Stomach smooth muscle (tissue), 2 donors: Measurements from ENCODE around the gene KAZN.
"Not testable (repeated sequence)": the region's sequence is repeated elsewhere in the genome, so short reads cannot be mapped to it uniquely, and the experiment has no call there.

ENCODE experiments used
- H3K27ac ChIP-seq: one replicate; pipeline ENCODE4 v1.7.0; 2013; ENCODE audit warnings: mild to moderate bottlenecking, low read length, inconsistent platforms
- H3K27me3 ChIP-seq, 2 donors: one replicate each; pipeline ENCODE4 v1.7.0; 2013; ENCODE audit warnings: low read length in 2 of 2; ENCODE audit not compliant: insufficient read depth in 2 of 2, control insufficient read depth in 1 of 2
- H3K36me3 ChIP-seq, 2 donors: one replicate each; pipeline ENCODE4 v1.7.0; 2013; ENCODE audit warnings: low read length in 2 of 2; ENCODE audit not compliant: control insufficient read depth in 2 of 2, insufficient read depth in 2 of 2
- H3K4me1 ChIP-seq: one replicate; pipeline ENCODE4 v1.7.0; 2013; ENCODE audit warnings: low read length; ENCODE audit not compliant: control insufficient read depth, insufficient read depth
- H3K4me3 ChIP-seq, 2 donors: one replicate each; pipeline ENCODE4 v1.7.0; 2013; ENCODE audit warnings: low read length in 2 of 2
- H3K9ac ChIP-seq, 2 donors: one replicate each; pipeline ENCODE4 v1.7.0; 2013; ENCODE audit warnings: low read length in 2 of 2, mild to moderate bottlenecking in 1 of 2
- H3K9me3 ChIP-seq, 2 donors: one replicate each; pipeline ENCODE4 v1.7.0; 2013; ENCODE audit warnings: low read length in 2 of 2; ENCODE audit not compliant: control insufficient read depth in 2 of 2
- donor health status: healthy.
- donor health status: Pancreatic carcinoma.

The KAZN gene

DNA sequence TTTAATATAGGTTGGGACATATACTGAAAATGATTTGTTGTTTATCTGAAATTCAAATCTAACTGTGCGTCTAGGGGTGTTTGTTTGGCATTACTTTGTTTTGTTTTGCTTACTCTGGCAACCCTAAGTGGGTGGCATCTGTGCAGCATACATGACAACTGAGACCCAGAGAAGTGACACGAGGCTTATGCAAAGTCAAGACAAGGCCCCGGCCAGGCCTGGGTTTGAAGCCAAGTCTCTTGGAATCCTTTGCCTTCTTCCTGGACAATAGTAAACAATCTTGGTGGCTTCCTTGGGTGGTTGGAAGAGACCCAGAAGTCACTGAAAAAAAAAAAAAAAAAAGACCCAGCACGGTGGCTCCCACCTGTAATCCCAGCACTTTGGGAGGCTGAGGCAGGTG lies 357.5 kb downstream of the KAZN start:
- H3K9ac ChIP-seq: no peak overlapping the region

GRCh38 chr1:14956579-14957195 lies 358.2 kb downstream of the KAZN start:
- peaks cover 0 to 5% of the 10 kb centered on the region in 2 donors for H3K9me3 ChIP-seq
- no peak overlapping the region for H3K4me3 ChIP-seq
- no peaks in the 10 kb centered on the region for H3K27me3 ChIP-seq
- H3K27ac ChIP-seq: no peak overlapping the region
- peaks cover 2% of the 10 kb centered on the region for H3K4me1 ChIP-seq
- H3K9ac ChIP-seq: no peak overlapping the region
- peaks cover 0 to 2% of the 10 kb centered on the region in 2 donors for H3K36me3 ChIP-seq

More for the DNA sequence above, 357.5 kb downstream of the KAZN start:
- Histone ChIP-seq H3K36me3 (no peaks in the 10 kb centered on the region), H3K9me3 (peaks cover 0 to 5% of the 10 kb centered on the region in 2 donors), H3K27me3 (no peaks in the 10 kb centered on the region), H3K4me1 (peaks cover 2% of the 10 kb centered on the region), H3K4me3 (no peak overlapping the region), H3K27ac (no peak overlapping the region)

DNA sequence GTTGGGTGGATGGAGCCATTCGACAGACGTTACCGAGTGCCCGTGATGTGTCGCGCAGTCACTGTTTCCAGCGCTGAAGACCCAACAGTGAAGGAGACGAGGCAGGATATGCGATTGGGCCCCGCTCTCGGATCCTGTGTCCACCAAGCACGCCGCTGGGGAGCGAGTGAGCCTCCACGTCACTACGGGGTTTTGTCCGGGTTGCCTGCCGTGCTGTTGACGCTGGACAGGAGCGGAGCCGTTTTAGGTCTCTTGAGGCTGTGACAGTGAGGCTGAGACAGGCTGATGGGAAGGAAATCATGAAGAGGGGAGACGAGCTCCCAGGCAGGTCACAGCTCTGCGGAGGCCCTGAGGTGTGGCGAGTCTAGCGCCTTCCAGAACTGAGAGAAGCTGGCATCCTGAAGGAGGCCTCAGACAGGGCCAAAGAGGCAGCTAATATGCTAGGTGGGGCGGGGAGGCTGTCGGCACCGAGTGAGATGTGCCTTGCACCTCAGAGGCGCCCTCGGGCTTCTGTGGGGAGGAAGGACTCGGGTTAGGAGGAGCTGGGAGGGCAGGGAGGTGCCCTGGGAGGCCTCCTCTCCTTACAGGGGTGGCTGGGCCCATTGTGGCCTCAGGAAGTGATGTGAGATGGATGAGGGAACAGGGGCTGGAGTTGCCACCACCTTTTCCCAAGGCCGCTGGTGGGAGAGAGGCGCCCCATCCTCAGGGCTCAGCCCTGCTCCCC lies 359.1 kb downstream of the KAZN start:
- peaks cover 0 to 2% of the 10 kb centered on the region in 2 donors for H3K36me3 ChIP-seq
- no peaks in the 10 kb centered on the region for H3K27me3 ChIP-seq
- peaks cover 2% of the 10 kb centered on the region for H3K4me1 ChIP-seq
- H3K9me3 ChIP-seq: peaks cover 0 to 5% of the 10 kb centered on the region in 2 donors
- no peak overlapping the region for H3K9ac ChIP-seq
- H3K27ac ChIP-seq: no peak overlapping the region
- no peak overlapping the region for H3K4me3 ChIP-seq

DNA sequence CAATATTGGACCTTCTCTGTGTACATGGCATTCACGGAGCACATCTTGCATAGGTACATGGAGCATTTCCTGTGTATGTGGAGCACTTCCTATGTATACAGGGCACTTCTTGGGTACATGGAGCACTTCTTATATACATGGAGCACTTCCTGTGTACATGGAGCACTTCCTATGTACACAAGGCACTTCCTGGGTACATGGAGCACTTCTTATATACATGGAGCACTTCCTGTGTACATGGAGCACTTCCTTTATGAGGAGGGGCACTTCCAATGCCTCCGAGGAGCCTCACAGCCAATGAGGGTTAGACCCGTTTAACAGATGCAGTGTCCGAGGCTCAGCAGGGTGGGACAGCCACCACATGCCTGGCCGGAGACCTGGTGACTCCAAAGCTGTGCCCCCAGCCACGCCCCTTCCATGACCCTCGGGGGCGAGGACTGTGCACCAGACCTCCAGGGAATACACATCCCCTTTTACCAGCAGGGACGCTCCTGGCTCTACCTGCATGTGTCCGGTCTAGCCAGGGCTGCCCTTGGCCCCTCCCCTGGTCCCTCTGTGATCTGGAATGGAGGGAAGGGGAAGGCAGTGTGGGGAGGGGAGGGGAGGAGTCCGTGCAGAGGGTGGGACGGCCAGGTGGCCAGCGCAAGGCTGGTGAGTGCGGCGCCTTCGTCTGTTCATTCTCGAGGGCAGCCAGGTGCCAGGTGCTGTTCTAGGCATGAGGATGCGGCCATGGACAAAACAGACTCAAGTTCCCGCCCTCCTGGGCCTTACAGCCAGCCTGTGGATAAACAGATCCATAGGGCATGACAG lies 360.0 kb downstream of the KAZN start:
- Histone ChIP-seq H3K4me3 (no peak overlapping the region), H3K27me3 (no peaks in the 10 kb centered on the region), H3K27ac (no peak overlapping the region), H3K9ac (no peak overlapping the region), H3K4me1 (peaks cover 2% of the 10 kb centered on the region), H3K9me3 (peaks cover 0 to 5% of the 10 kb centered on the region in 2 donors), H3K36me3 (peaks cover 0 to 4% of the 10 kb centered on the region in 2 donors)

DNA sequence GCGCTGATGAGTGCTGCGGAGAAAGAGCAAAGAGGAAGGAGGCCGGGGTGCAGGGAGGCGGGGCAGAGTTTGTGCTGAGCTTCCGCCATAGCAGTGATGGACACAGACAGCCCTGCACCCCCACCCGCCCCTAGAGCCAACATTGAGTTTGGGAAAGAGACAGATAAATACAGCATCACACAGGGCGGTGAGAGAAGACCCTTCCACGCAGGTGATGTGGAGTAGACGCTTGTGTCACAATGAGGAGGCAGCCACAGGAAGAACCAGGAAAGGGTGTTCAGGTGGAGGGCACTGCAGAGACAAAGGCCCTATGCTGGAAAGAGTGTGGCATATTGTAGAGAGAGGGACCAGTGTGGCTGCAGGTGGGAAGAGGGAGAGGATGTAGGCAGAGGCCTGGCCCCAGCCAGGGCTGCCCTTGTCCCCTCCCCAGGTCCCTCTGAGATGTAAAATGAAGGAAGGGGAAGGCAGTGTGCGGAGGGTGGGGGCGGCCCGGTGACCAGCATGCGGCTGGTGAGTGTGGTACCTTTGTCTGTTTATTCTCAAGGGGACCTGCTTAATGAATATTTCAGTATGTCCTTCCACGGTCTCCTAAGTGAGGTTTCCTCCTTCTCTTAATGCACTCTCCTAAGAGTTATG lies 360.7 kb downstream of the KAZN start:
- Histone ChIP-seq H3K36me3 (peaks cover 0 to 4% of the 10 kb centered on the region in 2 donors), H3K4me3 (no peak overlapping the region), H3K9ac (no peak overlapping the region), H3K9me3 (no peaks in the 10 kb centered on the region), H3K27me3 (no peaks in the 10 kb centered on the region), H3K4me1 (peaks cover 2% of the 10 kb centered on the region), H3K27ac (no peak overlapping the region)

DNA sequence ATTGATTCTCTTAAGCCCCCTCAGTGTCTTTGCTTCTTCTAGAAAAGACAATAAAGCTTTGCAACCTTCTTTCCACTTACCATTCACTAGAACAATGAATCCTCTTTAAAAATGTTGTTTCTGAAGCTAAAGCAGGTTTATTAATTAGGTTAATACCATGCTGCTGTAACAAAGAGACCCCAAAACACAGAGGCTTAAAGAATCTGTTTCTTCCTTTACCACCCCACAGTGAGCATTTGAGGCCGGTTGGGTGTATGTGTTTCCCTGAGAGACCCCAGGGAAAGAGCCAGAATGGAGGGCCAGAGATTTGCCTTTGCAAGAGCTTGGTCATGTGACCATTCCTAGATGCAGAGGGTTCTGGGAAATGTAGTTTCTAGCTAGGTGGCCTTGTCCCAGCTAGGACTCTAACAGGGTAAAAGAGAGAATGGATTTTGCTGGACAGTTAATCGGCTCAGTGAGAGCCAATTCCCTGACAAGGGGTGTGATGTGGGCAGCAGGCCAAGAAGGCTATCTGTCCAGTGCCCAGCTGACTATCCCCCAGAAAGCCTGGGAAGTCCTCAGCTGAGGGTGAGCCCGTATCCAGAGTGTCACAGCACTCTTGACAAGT lies 363.3 kb downstream of the KAZN start:
- Histone ChIP-seq H3K4me1 (no peaks in the 10 kb centered on the region), H3K27ac (no peak overlapping the region), H3K9ac (no peak overlapping the region), H3K9me3 (no peaks in the 10 kb centered on the region), H3K36me3 (peaks cover 0 to 4% of the 10 kb centered on the region in 2 donors), H3K4me3 (no peak overlapping the region), H3K27me3 (no peaks in the 10 kb centered on the region)

- Histone ChIP-seq H3K9ac (no peak overlapping the region), H3K4me3 (no peak overlapping the region), H3K4me1 (no peaks in the 10 kb centered on the region), H3K27me3 (no peaks in the 10 kb centered on the region), H3K9me3 (no peaks in the 10 kb centered on the region), H3K27ac (no peak overlapping the region), H3K36me3 (peaks cover 0 to 4% of the 10 kb centered on the region in 2 donors)
Observed at GRCh38 chr1:14962407-14962806, 363.9 kb downstream of the KAZN start.

GRCh38 chr1:14963791-14964710 lies 365.6 kb downstream of the KAZN start:
- H3K4me3 ChIP-seq, H3K9me3 ChIP-seq, H3K4me1 ChIP-seq, H3K36me3 ChIP-seq, H3K27ac ChIP-seq, H3K27me3 ChIP-seq, H3K9ac ChIP-seq: not testable (repeated sequence)

DNA sequence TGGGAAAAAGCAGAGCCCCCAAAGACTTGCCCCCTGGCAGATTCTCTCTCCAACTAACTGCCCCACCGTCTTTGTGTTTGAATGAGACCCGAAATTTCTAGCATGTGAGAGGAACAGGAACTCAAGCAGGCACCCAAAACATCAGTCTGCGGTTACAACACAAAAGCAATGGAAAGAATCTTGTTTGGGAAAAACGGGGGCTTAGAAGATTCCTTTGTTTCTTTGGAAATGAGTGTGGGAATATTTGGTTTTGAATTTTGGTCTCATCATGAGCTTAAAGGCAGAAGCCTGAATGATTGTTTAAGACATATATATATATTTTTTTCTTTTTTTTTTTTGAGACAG lies 366.2 kb downstream of the KAZN start:
- Histone ChIP-seq H3K27ac (no peak overlapping the region), H3K9me3 (no peaks in the 10 kb centered on the region), H3K36me3 (peaks cover 0 to 4% of the 10 kb centered on the region in 2 donors), H3K4me3 (no peak overlapping the region), H3K4me1 (peaks cover 7% of the 10 kb centered on the region), H3K27me3 (no peaks in the 10 kb centered on the region), H3K9ac (no peak overlapping the region)
